A549 (cell line): ENCODE data around the gene TOMM6.

ENCODE experiments used
- CEBPB ChIP-seq, 2 experiments: fragments of >200 bp in 1 of 2; sonication (Bioruptor Twin) in 1 of 2; formaldehyde crosslinking in 1 of 2; IDR thresholded peaks; 2 replicates each; pipeline ENCODE4 v1.6.1; 2012 to 2016
- POLR2A ChIP-seq: IDR thresholded peaks from 2 replicates; pipeline ENCODE4 v1.6.1; 2012; ENCODE audit warnings: mild to moderate bottlenecking, low read length
- ZFP36 ChIP-seq: fragments of 450-650 bp; IDR thresholded peaks from 2 replicates; pipeline ENCODE4 v1.6.1; 2014; ENCODE audit warnings: borderline replicate concordance; ENCODE audit not compliant: partially characterized antibody
- TF ChIP-seq, protein P1 (sequence below): fragments of >200 bp; sonication (Bioruptor Twin); formaldehyde crosslinking; IDR thresholded peaks from 3 replicates; pipeline ENCODE4 v1.5.1; 2016

DNA sequence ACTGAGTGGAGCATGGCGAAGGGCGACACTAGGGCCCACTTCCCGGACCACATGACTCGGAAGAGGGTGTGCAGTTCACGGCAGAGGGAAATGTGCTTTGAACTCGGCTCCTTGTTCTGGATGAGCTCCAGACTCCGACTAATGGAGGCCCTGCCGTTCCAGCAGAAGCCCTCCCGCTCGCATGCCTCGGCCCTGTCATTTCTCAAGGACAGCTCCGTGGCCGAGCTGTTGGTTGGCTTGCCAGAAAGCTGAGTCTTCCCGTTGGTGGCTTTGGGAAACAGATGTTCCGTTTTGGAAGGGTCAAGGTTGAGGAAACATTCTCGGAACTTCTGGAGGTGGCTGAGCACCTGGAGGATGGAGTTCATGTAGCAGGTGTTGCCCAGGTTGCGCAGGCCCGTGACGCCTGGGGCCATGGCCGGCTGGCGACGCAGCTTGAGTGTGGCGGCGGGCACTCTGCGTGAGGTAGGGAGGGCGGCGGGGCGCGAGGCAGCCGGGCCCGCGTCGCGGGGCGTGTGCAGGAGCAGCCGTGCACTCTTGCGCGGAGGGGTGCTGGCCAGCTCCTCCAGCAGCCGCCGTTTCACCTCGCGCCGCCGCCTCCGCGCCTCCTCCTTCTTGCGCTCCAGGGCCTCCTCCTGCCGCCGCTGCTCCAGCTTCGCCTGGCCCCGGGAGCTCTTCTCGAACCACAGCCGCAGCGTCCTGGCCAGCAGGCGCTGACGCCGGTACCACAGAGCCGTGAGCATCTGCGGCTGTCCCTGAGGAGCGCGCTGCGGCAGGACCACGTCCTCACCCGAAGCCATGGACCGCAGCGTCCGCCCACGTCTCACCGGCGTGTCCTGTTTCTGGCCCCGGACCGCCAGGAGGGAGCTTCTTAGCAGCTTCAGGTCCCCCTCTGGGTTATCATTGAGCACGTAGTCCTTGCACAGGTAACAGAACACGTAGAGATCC lies 18.6 kb downstream of the TOMM6 start:
- TF ChIP-seq, protein P1, sequence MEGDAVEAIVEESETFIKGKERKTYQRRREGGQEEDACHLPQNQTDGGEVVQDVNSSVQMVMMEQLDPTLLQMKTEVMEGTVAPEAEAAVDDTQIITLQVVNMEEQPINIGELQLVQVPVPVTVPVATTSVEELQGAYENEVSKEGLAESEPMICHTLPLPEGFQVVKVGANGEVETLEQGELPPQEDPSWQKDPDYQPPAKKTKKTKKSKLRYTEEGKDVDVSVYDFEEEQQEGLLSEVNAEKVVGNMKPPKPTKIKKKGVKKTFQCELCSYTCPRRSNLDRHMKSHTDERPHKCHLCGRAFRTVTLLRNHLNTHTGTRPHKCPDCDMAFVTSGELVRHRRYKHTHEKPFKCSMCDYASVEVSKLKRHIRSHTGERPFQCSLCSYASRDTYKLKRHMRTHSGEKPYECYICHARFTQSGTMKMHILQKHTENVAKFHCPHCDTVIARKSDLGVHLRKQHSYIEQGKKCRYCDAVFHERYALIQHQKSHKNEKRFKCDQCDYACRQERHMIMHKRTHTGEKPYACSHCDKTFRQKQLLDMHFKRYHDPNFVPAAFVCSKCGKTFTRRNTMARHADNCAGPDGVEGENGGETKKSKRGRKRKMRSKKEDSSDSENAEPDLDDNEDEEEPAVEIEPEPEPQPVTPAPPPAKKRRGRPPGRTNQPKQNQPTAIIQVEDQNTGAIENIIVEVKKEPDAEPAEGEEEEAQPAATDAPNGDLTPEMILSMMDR: no peak
- TF ChIP-seq ZFP36 (no peak), POLR2A (no peak), CEBPB (IDR thresholded peaks at IDR 0.05) (no peak)
